Stimulated activated CD8-positive, alpha-beta memory T cell treated with anti-CD3 and anti-CD28 coated beads, Interleukin-4, amount 100 ng/mL, for 48 hours (primary cell): ENCODE results near the gene ARPC4.

Experiments used
- DNase-seq: peaks from one replicate; pipeline ENCODE4 v3.0.0-alpha.2; 2020

ARPC4 gene

GRCh38 chr3:9794400-9794799 is 1.5 kb downstream of the ARPC4 start:
- DNase-seq, result no peak

DNA sequence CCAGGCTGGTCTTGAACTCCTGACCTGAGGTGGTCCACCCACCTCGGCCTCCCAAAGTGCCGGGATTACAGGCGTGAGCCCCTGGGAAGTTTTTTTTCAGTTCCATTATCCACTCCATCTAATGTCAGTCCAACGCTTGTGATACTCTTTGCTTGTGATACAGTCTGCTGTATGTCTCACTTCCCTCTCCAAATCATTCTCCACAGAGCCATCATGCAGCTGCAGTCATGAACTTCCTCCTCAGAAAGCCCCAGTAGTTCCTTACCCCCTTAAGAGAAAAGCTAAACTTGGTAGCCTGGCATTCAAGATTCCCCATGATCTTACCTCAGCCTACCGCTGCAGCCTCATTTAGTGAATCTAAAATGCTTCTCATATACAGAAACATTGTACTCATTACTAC is 2.3 kb downstream of the ARPC4 start:
- no peak for DNase-seq

DNA sequence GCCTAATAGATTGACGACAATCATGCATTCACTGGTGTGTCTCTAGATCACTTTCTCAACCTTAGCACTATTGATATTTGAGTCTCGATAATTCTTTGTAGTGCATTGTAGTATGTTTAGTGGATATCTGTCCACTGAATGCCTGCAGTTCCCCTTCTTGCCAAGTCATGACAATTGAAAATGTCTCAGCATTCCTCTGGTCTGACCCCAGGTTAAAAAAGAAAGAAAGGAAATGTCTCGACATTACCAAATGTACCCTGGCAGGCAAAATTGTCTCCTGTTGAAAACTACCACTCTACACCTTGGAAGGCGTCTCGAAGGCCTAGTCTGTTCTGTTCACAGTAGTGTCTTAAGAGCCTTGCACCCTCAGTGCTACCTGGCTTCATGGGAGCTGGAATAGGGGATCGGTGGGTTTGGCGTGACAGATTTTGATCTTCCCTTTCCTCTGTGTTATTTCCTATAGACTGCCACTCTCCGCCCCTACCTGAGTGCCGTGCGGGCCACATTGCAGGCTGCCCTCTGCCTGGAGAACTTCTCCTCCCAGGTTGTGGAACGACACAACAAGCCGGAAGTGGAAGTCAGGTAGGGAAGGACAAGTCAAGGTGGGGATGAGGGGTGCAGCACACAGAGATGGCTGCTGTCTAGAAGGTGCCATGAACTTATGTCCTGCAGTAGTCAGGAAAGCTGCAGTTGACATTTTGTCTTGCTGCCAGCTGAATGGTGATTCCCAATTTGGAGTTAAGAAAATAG is 4.5 kb downstream of the ARPC4 start:
- no peak for DNase-seq

- DNase-seq, result no peak
These were observed 7.6 kb downstream of the ARPC4 start for GRCh38 chr3:9800529-9800928.

- no peak for DNase-seq
These were observed 10.6 kb downstream of the ARPC4 start for GRCh38 chr3:9803494-9803893.

DNA sequence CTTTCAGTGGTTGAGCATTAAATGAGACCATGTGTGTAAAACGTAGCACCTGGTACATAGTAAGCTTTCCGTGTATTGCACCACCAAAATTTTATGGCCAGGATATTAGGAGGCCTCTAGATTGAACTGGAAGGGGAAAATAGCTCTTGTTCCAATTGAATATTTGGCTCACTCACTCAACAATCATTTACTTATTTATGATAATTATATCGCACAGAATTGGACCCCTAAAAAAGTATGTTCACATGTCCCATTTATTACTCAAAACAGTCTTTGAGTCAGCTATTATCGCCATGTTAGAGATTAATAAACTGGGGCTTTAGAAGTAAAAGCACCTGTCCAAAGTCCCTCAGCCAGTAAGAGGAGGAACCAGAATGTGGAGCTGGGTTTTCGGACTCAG is 12.1 kb downstream of the ARPC4 start:
- no peak for DNase-seq

GRCh38 chr3:9806137-9806536 is 13.3 kb downstream of the ARPC4 start:
- DNase-seq, result no peak

DNA sequence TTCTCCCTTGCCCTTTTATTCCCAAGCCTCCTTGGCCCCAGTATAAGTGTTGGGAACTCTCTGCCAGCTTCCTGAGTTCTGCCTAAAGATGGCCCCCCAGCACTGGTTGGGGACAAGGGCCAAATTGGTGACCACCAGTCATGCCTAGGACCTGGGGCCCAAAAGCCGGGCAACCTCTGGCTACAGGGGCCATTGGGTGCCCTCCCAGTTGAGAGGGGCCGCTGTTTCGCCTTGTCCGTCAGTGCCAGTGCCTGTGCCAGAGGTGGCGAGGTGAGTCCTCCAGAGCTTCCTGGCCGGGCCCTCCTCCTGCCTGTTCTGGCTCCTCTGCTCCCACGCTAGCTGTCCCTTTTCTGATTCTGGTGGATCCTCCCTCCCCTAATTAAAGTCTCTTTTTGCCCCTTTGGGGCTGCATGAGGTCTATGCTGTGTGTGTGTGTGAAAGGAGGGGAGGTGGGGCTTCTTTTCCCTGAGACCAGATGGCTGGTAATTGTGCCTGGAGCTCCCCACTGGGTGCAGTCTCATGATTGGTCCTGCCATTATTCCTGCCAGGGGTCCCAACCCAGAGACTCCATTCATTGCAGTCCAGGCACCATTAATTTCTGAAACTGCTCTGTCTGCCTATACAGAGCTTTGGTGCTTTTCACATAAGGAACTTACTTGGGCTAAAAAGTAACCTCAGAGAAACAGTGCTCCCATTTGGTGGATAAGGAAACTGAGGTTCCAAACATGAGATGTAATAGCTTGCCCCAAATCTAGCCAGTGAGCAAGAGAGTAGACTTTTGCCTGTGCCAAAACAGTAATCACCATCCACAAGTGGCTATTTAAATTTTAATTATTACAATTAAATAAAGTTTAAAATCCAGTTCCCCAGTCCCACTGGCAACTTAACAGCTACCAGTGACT is 14.1 kb downstream of the ARPC4 start:
- no peak for DNase-seq

GRCh38 chr3:9807981-9808344 is 15.1 kb downstream of the ARPC4 start:
- DNase-seq, result no peak

GRCh38 chr3:9808345-9809037 is 15.6 kb downstream of the ARPC4 start:
- peak; percentile 64 for DNase-seq

DNA sequence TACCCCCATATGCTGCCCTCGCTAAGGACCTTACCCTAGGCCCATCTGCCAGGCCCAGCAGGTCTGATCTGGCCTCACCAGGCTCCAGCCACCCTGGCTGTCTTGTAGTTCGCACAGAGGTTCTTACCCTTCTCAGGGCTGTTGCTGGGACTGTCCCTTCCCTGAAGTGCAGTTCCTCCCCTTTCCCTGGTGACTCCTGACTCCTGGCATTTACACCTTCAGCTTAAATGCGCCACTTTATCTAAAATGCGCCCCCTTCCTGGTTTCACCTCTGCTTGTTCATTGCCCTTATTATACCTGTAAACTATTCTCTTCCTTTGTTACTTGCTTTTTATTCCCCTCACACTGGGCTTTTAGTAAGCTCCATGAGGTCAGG is 16.3 kb downstream of the ARPC4 start:
- DNase-seq, result peak; percentile 40

DNA sequence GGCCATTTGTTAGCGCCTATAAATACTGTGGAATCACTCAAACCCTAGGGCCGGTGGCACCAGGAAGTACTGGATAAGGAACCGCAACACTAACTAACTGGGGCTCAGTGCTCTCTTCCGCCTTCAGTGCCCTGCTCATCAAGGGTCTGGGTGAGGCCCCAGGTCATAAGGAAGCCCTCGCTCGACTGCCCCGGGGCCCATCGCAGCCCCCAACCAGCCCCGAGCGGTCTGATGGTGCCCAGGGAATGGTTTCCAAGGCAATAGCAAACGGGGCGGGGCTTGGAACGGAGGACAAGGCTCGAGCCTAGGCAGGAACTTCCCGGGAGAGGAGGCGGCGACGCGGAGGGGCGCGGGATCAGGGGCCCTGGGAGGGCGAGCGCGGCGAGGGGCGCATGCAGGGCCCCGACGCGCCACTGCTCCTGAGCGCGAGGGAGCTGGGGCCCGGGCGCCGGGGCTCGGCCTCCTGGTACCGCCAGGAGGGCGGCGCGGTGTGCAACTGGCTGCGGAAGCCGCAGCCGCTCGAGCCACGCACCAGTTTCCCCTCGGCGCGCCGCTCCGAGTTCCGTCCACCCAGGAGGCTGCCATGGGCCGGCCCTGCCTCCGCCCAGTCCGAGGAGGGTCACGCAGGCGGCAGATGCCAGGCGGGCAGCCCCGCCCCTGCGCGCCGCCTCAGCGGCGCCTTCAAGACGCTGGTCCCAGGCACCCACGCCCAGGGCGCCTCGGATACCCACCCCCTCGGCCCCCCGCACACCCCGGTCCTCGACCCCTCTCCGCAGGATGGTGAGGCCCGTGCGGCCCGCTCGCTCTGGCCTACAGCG is 16.9 kb downstream of the ARPC4 start, which contains the start of gene TTLL3:
TSS of gene TTLL3 (plus strand) at position 648 of the 818 bp plus-strand sequence. CDS start 400 bp downstream, outside the sequence.
- DNase-seq, result peak; percentile 66

GRCh38 chr3:9810433-9810770 is 17.5 kb downstream of the ARPC4 start:
- DNase-seq, result no peak

DNA sequence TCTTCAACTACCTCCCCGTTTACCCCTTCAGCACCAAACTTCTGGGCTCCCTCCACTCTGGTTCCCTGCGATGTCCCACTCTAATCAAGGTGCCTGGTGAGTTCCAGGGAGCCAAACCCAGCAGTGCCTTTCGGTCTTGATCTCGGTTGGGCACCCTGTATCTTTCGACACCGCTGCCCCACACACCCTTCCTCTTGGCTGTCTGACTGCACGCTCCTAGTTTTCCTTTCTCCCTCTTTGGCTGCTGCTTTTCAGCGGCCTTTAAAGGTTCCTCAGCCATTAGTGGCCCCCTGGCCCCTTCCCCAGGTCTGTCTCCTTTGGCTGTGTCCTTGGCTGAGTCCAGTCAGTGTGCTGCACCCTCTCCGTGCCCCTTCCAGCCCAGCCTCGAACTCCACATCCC is 18.0 kb downstream of the ARPC4 start:
- no peak for DNase-seq

GRCh38 chr3:9812870-9813483 is 20.1 kb downstream of the ARPC4 start:
- no peak for DNase-seq

DNA sequence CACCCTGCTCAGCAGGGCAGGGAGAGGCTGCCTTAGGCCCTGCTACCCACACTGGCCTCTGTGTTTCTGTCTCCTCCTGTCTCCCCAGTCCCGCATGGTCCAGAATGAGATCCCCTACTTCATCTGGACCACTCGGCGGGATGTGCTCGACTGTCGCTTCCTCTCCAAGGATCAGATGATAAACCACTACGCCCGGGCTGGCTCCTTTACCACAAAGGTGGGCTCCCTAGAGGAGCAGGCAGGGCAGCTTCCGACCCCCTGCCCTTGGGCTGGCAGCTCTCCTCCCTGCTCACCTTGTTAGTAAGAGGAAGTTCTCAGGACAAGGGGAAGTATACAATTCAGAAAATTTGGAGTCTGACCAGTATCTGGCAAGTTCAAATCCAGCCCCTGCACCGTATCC is 23.1 kb downstream of the ARPC4 start:
- DNase-seq, result no peak

DNA sequence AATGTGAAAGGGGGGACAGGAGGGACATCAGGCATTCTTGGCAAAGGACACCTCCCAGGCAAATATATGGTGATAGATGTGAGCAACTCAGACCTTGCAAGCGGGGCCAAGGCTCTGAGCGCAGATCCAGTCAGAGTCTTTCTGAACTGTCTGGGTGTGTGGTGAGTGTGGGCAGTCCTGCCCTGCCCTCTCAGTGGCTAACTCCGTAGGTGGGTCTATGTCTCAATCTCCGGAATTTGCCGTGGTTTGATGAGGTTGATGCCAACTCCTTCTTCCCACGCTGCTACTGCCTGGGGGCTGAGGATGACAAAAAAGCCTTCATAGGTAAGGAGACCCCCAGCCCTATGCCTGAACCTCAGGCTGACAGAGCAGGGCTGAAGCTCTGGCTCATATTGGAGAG is 24.6 kb downstream of the ARPC4 start:
- DNase-seq, result no peak

- DNase-seq, result no peak
These were observed 25.9 kb downstream of the ARPC4 start for GRCh38 chr3:9818666-9819335.

DNA sequence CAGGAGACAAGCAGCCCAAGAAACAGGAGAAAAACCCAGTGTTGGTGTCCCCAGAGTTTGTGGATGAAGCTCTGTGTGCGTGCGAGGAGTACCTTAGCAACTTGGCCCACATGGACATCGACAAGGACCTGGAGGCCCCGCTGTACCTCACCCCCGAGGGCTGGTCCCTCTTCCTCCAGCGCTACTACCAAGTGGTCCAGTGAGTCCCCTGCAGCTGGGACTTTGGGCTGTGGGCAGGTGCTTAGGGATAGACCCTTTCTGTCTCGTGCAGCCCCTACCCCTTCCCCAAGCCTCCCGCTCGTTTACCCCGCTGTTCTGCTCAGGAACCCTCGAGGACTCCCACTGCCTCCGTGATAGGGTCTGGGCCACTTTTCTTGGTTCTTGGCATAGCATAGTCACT is 27.7 kb downstream of the ARPC4 start:
- DNase-seq, result no peak

GRCh38 chr3:9820946-9821345 is 28.1 kb downstream of the ARPC4 start:
- DNase-seq, result no peak

DNA sequence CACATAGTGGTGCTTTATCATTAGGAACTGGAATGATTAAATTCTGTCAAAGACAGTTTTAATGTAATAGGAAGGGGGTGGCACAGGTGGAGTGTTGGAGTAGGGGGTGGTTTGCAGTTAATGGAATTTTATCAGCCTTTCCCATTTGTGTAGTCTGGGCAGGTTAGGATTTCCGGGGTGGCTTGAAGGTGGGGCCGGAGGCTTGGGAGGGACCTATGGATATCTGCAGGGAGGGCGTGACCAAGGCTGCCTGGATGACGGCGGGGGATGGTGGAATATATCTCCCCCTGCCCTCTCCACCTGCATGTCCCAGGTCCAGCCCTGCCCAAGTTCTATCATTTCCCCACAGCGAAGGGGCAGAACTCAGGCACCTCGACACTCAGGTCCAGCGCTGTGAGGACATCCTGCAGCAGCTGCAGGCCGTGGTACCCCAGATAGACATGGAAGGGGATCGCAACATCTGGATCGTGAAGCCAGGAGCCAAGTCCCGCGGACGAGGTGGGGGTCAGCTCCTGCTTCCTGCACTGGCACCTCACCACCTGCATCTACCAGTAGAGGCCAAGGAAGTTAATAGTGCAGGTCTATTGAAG is 32.7 kb downstream of the ARPC4 start:
- no peak for DNase-seq
